ENCODE data around the gene SLC16A3.

The SLC16A3 gene

GRCh38 chr17:82272495-82273326 lies 43.9 kb downstream of the SLC16A3 start:
- peak; percentile 74 for DNase-seq (ENCODE audit: low spot score)
- TF ChIP-seq CTCF (IDR thresholded peaks at IDR 0.05; ENCODE audit: extremely low read depth, missing control alignments): no peak

DNA sequence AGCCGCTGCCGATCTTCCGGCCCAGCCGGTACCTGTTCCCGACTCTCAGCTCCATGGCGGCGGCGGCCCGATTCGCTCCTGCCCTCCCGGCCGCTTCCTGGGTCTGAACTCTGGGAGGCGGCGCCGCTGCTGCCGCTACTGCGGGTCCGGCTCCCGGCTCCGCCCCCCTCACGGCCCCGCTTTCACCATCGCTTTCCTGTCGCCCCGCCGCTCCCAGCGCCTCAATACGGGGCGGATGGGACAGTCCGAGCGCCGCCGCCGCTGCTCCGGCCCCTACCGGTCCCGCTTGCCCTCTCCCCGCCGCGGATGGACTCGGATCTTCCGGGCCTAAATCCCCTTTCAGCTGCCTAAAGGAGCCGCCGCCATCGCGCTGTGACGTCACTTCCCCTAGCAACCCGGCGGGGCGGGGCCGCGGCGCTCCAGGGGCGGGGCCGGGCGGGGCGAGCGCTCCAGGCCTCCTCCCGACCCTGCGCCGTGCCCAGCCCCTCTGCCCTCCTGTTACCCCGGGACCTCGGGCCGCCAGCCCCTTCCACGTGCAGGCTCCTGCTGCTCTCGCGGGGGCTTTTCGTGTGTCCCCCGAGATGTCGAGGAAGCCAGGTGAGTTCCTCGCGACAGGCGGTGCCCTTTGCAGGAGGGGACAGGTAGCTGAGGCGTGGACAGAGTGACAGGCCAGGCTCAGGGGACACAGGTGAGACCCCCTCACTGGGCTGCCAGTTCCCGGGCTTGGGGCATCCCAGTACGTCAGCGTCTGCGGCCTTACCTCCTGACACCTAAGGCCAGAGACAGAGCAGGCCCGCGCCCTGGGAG lies 44.7 kb downstream of the SLC16A3 start, which contains the start of gene CSNK1D:
Gene CSNK1D (minus strand): TSS at position 374 of the 807 bp plus-strand sequence. CDS start 319 bp downstream, at position 55.
- peak; percentile 99 for DNase-seq (ENCODE audit: low spot score)
- no peak for TF ChIP-seq CTCF (IDR thresholded peaks at IDR 0.05; ENCODE audit: extremely low read depth, missing control alignments)

DNA sequence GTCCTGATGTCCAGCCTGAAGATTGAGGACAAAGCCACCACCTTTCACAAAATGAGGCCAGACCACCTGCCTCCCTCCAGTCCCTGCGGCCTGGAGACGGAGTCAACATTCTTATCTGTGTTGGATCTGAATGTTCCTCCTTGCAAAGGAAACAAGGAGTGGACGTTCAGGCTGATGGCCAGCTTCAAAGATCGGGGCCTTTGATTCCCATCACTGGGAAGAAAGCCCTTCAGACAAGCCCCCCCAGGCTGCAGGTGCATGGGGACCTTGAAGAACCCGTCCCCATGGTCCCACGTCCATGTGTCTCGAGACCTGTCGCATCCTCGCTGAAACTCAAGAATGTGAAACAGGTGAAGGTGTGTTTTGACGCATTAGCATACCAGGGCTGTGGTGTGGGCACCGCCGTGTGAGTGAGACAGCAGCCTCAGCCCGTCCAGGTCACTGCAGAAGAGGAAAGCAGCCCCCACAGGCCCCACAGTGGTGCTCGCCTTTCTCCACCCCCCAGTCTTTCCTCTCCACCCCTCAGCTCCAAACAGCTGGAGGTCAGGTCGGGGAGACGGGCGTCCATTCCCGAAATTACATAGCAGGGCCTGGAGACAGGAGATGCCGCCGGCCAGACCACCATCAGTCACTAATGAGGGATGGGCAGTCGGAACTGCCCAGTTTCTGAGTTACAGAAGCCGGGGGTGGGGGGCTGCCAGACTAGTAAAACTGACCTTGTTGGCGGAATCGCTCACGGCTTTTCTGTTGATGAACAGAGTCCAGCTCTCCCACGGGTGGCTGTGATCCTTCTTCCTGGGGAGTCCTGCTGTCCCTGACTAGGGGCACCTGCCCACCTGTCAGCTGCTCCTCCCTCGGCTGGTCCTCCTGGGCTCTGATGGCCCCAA lies 45.5 kb downstream of the SLC16A3 start:
- TF ChIP-seq CTCF (IDR thresholded peaks at IDR 0.05; ENCODE audit: extremely low read depth, missing control alignments): no peak
- no peak for DNase-seq (ENCODE audit: low spot score)

DNA sequence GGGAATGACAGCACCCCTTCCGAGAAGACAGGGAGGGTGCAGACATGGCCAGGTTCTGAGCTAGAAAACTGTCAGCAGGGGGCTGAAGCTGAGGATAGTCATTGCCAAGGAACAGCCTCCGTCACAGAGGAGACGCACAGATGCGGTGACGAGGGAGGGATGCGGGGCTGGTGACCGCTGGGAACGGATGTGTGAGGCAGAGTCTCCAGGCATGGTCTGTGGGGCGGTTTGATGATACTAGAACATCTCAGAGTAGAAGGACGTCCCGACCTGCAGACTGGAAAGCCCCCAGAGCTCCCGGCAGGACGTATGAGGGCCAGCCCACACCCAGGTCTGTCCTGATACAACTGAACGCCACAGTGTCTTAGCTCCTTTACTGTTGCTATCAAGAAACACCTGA lies 46.5 kb downstream of the SLC16A3 start:
- DNase-seq (ENCODE audit: low spot score): no peak
- TF ChIP-seq CTCF (IDR thresholded peaks at IDR 0.05; ENCODE audit: extremely low read depth, missing control alignments): no peak

DNA sequence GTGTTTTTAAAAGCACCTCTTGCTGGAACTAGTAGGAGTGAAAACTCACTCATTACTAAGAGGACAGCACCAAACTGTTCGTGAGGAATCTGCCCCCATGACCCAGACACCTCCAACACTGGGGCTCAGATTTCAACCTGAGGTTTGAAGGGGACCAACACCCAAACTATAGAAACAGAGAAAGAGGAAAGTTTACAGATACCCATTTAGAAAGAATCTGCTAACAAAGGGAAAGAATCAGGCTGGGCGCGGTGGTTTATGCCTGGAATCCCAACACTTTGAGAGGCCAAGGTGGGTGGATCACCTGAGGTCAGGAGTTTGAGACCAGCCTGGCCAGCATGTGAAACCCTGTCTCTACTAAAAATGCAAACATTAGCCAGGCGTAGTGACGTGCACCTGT lies 48.1 kb downstream of the SLC16A3 start:
- no peak for DNase-seq (ENCODE audit: low spot score)

GRCh38 chr17:82277851-82278250 lies 49.0 kb downstream of the SLC16A3 start:
- no peak for DNase-seq (ENCODE audit: low spot score)
- TF ChIP-seq CTCF (IDR thresholded peaks at IDR 0.05; ENCODE audit: extremely low read depth, missing control alignments): no peak

More for the DNA sequence above, 48.1 kb downstream of the SLC16A3 start:
- no peak for TF ChIP-seq CTCF (IDR thresholded peaks at IDR 0.05; ENCODE audit: extremely low read depth, missing control alignments)

Data from GM20000 (cell line).